Osteoblast (primary cell): ENCODE data around the gene FBXW4. TPM values are rescaled to one million over a fixed set of nuclear protein-coding genes. Genes with fewer than 3 reads are reported as not detected.

Experiments used
- DNase-seq: peaks from one replicate; pipeline ENCODE4 v3.0.0; 2011; ENCODE audit warnings: low spot score, mixed read lengths; ENCODE audit not compliant: insufficient read length; ENCODE audit errors: missing footprints
- H2AFZ ChIP-seq: 2 replicates; pipeline ENCODE4 v1.6.0; 2011; ENCODE audit warnings: mild to moderate bottlenecking, low read length
- H3K27ac ChIP-seq: 2 replicates; pipeline ENCODE4 v1.5.1; 2011; ENCODE audit warnings: mild to moderate bottlenecking, low read depth, low read length, moderate library complexity
- H3K27me3 ChIP-seq: 2 replicates; pipeline ENCODE4 v1.6.0; 2012; ENCODE audit warnings: mild to moderate bottlenecking, control low read depth, inconsistent platforms, low read length, moderate library complexity; ENCODE audit not compliant: insufficient read depth
- H3K36me3 ChIP-seq: 2 replicates; pipeline ENCODE4 v1.5.1; 2011; ENCODE audit warnings: mild to moderate bottlenecking, low read length, control low read depth, moderate library complexity; ENCODE audit not compliant: insufficient read depth
- H3K4me1 ChIP-seq: 2 replicates; pipeline ENCODE4 v1.5.1; 2011; ENCODE audit warnings: mild to moderate bottlenecking, low read length, control low read depth, moderate library complexity; ENCODE audit not compliant: insufficient read depth
- H3K4me2 ChIP-seq: 2 replicates; pipeline ENCODE4 v1.6.0; 2011; ENCODE audit warnings: mild to moderate bottlenecking, low read length; ENCODE audit not compliant: insufficient read depth
- H3K4me3 ChIP-seq: fragments of 200-600 bp; sonication (generic); 3 replicates; pipeline ENCODE4 v1.5.1; 2012; ENCODE audit warnings: mild to moderate bottlenecking, low read length, inconsistent platforms; ENCODE audit not compliant: insufficient read depth
- H3K79me2 ChIP-seq: 2 replicates; pipeline ENCODE4 v1.6.0; 2012; ENCODE audit warnings: mild to moderate bottlenecking, low read length, control low read depth, inconsistent platforms; ENCODE audit not compliant: insufficient read depth
- H3K9me3 ChIP-seq: 2 replicates; pipeline ENCODE4 v1.5.1; 2011; ENCODE audit warnings: low read depth, low read length, control low read depth
- H4K20me1 ChIP-seq: 2 replicates; pipeline ENCODE4 v1.6.0; 2012; ENCODE audit warnings: mild to moderate bottlenecking, low read length, control low read depth; ENCODE audit not compliant: insufficient read depth
- total RNA-seq: library from RNA; depleted of rRNA; stranded (reverse); fragments of >200 nt; gene quantifications from 2 replicates; pipeline ENCODE4 v1.2.3, GENCODE V29; 2012
- TF ChIP-seq, protein P1 (sequence below): IDR thresholded peaks from 2 replicates; pipeline ENCODE4 v1.5.1; 2011; ENCODE audit warnings: mild to moderate bottlenecking, low read depth, low read length, moderate library complexity; ENCODE audit errors: extremely low read depth

FBXW4 gene
- total RNA-seq, 1 donor, result 40.2 TPM

GRCh38 chr10:101565936-101566332, 129.0 kb downstream of the FBXW4 start:
- DNase-seq, result no peak
- TF ChIP-seq, protein P1, sequence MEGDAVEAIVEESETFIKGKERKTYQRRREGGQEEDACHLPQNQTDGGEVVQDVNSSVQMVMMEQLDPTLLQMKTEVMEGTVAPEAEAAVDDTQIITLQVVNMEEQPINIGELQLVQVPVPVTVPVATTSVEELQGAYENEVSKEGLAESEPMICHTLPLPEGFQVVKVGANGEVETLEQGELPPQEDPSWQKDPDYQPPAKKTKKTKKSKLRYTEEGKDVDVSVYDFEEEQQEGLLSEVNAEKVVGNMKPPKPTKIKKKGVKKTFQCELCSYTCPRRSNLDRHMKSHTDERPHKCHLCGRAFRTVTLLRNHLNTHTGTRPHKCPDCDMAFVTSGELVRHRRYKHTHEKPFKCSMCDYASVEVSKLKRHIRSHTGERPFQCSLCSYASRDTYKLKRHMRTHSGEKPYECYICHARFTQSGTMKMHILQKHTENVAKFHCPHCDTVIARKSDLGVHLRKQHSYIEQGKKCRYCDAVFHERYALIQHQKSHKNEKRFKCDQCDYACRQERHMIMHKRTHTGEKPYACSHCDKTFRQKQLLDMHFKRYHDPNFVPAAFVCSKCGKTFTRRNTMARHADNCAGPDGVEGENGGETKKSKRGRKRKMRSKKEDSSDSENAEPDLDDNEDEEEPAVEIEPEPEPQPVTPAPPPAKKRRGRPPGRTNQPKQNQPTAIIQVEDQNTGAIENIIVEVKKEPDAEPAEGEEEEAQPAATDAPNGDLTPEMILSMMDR, result no peak
- no peaks in the 10 kb centered on the region for H3K79me2 ChIP-seq
- H3K27me3 ChIP-seq, result peaks cover 55% of the 10 kb centered on the region
- peaks cover 9% of the 10 kb centered on the region for H3K4me1 ChIP-seq
- H3K4me3 ChIP-seq, result no peak overlapping the region
- H3K9me3 ChIP-seq, result no peaks in the 10 kb centered on the region
- H3K4me2 ChIP-seq, result peak overlapping the region; percentile 58
- H3K36me3 ChIP-seq, result no peaks in the 10 kb centered on the region
- H4K20me1 ChIP-seq, result no peaks in the 10 kb centered on the region
- no peak overlapping the region for H3K27ac ChIP-seq
- no peak overlapping the region for H2AFZ ChIP-seq

DNA sequence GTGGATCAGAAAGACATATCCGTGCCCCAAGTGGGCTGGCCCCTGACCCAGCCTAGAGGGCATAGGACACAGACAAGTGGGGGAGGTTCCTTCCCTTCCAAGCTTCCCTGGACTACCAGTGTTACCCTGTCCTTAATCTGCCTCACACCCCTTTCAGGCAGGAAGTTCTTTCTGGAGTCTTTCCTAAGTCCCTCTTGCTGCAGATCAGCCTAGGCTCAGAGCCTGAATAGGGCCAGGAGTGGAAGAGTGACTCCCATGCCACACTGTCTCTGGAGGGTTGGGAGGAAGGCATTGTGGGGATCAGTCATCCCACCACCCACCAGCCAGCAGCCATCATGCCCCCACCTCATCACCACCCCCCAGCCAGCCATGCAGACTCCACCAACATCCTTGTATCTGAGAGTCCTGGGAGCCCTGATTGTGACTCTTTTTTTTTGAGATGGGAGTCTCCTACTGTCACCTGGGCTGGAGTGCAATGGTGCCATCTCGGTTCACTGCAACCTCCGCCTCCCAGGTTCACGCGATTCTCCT, 129.5 kb downstream of the FBXW4 start:
- Histone ChIP-seq H3K4me1 (peaks cover 5% of the 10 kb centered on the region), H3K27me3 (peaks cover 55% of the 10 kb centered on the region), H3K4me2 (no peak overlapping the region), H2AFZ (no peak overlapping the region), H3K36me3 (no peaks in the 10 kb centered on the region), H4K20me1 (no peaks in the 10 kb centered on the region), H3K79me2 (no peaks in the 10 kb centered on the region), H3K27ac (no peak overlapping the region), H3K9me3 (no peaks in the 10 kb centered on the region), H3K4me3 (no peak overlapping the region)
- DNase-seq, result no peak
- TF ChIP-seq, protein P1, result no peak

DNA sequence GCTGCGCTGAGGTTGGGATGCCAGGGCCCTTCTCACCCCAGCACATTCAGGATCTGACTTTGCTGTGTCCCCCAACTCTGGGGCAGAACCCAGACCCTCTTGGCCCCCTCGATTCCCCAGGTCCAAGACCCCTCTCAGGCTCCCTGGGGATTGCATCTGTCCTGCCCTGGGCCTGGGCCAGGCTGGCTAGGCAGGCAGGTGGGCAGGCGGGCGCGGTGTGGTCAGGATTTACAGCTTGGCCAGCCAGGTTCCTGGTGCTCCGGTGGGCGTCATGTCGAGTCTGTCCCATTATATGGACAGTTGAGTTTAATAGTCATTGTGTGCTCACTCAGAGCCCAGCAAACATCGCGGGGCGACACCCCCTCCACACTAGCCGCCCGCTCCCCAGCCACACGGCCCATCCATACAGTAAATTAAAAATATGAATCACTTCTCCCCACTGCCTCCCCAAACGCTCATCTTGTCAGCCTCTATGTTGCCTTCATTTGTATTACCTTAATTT, 130.4 kb downstream of the FBXW4 start:
- Histone ChIP-seq H3K4me1 (no peaks in the 10 kb centered on the region), H3K79me2 (no peaks in the 10 kb centered on the region), H3K4me3 (no peak overlapping the region), H3K36me3 (no peaks in the 10 kb centered on the region), H3K4me2 (no peak overlapping the region), H3K27ac (no peak overlapping the region), H3K27me3 (peaks cover 53% of the 10 kb centered on the region), H3K9me3 (no peaks in the 10 kb centered on the region), H4K20me1 (no peaks in the 10 kb centered on the region), H2AFZ (no peak overlapping the region)
- TF ChIP-seq, protein P1, result no peak
- no peak for DNase-seq

DNA sequence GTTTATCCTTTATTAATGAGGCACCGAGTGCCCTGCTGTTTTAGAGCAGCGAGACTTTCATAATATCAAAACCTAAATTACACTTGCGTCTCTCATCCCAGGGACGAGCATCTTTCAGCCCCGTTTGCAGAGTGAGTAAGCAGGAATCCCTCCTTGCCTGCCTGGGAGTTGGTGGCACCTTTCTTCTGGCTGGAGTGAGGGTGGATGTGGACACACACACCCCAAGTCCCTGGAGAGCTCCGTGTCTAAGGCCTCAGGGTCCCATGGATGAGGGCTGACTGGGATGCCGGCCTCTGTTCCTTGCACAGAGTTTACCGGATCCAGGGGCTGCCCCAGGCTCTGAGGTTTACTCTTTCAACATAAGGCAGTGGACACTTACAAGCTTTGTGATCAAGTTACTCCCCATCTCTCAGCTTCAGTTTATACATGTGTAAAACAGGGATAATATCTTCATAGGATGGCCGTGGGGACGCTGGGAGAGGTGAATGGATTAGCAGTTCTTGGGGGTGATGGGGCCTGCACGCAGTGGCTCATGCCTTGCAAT, 131.4 kb downstream of the FBXW4 start:
- Histone ChIP-seq H3K27me3 (peaks cover 47% of the 10 kb centered on the region), H3K4me3 (no peak overlapping the region), H3K79me2 (no peaks in the 10 kb centered on the region), H2AFZ (no peak overlapping the region), H3K4me2 (no peak overlapping the region), H3K4me1 (no peaks in the 10 kb centered on the region), H3K9me3 (no peaks in the 10 kb centered on the region), H3K27ac (no peak overlapping the region), H4K20me1 (no peaks in the 10 kb centered on the region), H3K36me3 (no peaks in the 10 kb centered on the region)
- DNase-seq, result no peak
- TF ChIP-seq, protein P1, result no peak
